Nephron (organoid): ENCODE data around the gene EEF1AKMT4.

ENCODE experiments used
- H3K27ac Mint-ChIP-seq, 3 experiments: 2 replicates each; pipeline ENCODE4 v1.8.0; 2020; ENCODE audit warnings: mixed read lengths in 3 of 3, mild to moderate bottlenecking in 2 of 3, moderate library complexity in 1 of 3
- H3K27me3 Mint-ChIP-seq: 2 replicates; pipeline ENCODE4 v1.8.0; 2021; ENCODE audit warnings: low read depth, mild to moderate bottlenecking, moderate library complexity, mixed read lengths
- H3K36me3 Mint-ChIP-seq: 2 replicates; pipeline ENCODE4 v1.8.0; 2020; ENCODE audit warnings: low read depth, mixed read lengths
- H3K4me1 Mint-ChIP-seq: 2 replicates; pipeline ENCODE4 v1.8.0; 2020; ENCODE audit warnings: mixed read lengths
- H3K4me3 Mint-ChIP-seq, 3 experiments: 2 replicates each; pipeline ENCODE4 v1.8.0; 2020; ENCODE audit warnings: mild to moderate bottlenecking in 3 of 3, mixed read lengths in 3 of 3, moderate library complexity in 2 of 3
- H3K9me3 Mint-ChIP-seq: 2 replicates; pipeline ENCODE4 v1.8.0; 2020; ENCODE audit warnings: mixed read lengths
- CTCF ChIP-seq, 3 experiments: fragments of 200-600 bp; sonication (generic); IDR thresholded peaks; one replicate each; pipeline ENCODE4 v1.5.0; 2021; ENCODE audit warnings: antibody characterized with exemption in 3 of 3; ENCODE audit not compliant: unreplicated experiment in 3 of 3

The EEF1AKMT4 gene

GRCh38 chr3:184237211-184237610, 12.3 kb upstream of the EEF1AKMT4 start:
- H3K36me3 Mint-ChIP-seq, result peaks cover 1% of the 10 kb centered on the region
- no peaks in the 10 kb centered on the region for H3K9me3 Mint-ChIP-seq
- no peaks in the 10 kb centered on the region for H3K4me1 Mint-ChIP-seq
- H3K4me3 Mint-ChIP-seq, result no peak overlapping the region
- no peak for TF ChIP-seq CTCF (IDR thresholded peaks at IDR 0.05; ENCODE audit: unreplicated experiment in 3 of 3)
- no peak overlapping the region for H3K27ac Mint-ChIP-seq
- H3K27me3 Mint-ChIP-seq, result peaks cover 46% of the 10 kb centered on the region

GRCh38 chr3:184237807-184238206, 11.7 kb upstream of the EEF1AKMT4 start:
- no peaks in the 10 kb centered on the region for H3K4me1 Mint-ChIP-seq
- no peak for TF ChIP-seq CTCF (IDR thresholded peaks at IDR 0.05; ENCODE audit: unreplicated experiment in 3 of 3)
- no peaks in the 10 kb centered on the region for H3K9me3 Mint-ChIP-seq
- peaks cover 7% of the 10 kb centered on the region for H3K36me3 Mint-ChIP-seq
- H3K27me3 Mint-ChIP-seq, result peaks cover 40% of the 10 kb centered on the region
- no peak overlapping the region for H3K4me3 Mint-ChIP-seq
- no peak overlapping the region for H3K27ac Mint-ChIP-seq

- Mint-ChIP-seq H3K27me3 (peaks cover 36% of the 10 kb centered on the region), H3K4me1 (no peaks in the 10 kb centered on the region), H3K4me3 (no peak overlapping the region), H3K36me3 (peaks cover 13% of the 10 kb centered on the region), H3K27ac (no peak overlapping the region), H3K9me3 (no peaks in the 10 kb centered on the region)
- no peak for TF ChIP-seq CTCF (IDR thresholded peaks at IDR 0.05; ENCODE audit: unreplicated experiment in 3 of 3)
Observed at GRCh38 chr3:184238246-184238818, 11.1 kb upstream of the EEF1AKMT4 start.

GRCh38 chr3:184239221-184239620, 10.3 kb upstream of the EEF1AKMT4 start:
- Mint-ChIP-seq H3K4me3 (no peak overlapping the region), H3K9me3 (no peaks in the 10 kb centered on the region), H3K27ac (no peak overlapping the region), H3K36me3 (peaks cover 13% of the 10 kb centered on the region), H3K4me1 (no peaks in the 10 kb centered on the region), H3K27me3 (peaks cover 29% of the 10 kb centered on the region)
- no peak for TF ChIP-seq CTCF (IDR thresholded peaks at IDR 0.05; ENCODE audit: unreplicated experiment in 3 of 3)

- H3K9me3 Mint-ChIP-seq, result no peaks in the 10 kb centered on the region
Observed at GRCh38 chr3:184239708-184240107, 9.8 kb upstream of the EEF1AKMT4 start.

More at GRCh38 chr3:184239708-184240107, 9.8 kb upstream of the EEF1AKMT4 start:
- Mint-ChIP-seq H3K27ac (no peak overlapping the region), H3K4me3 (no peak overlapping the region), H3K36me3 (peaks cover 17% of the 10 kb centered on the region), H3K4me1 (no peaks in the 10 kb centered on the region), H3K27me3 (peaks cover 26% of the 10 kb centered on the region)
- TF ChIP-seq CTCF (IDR thresholded peaks at IDR 0.05; ENCODE audit: unreplicated experiment in 3 of 3), result no peak
